Colon (tissue), 2 donors: ENCODE results near the gene STAT5A.

Experiments used
- FAIRE-seq: peaks from 2 replicates; lab custom pipeline; 2012; peaks lifted over from hg19 to GRCh38; lab: Jason Lieb, UNC
- donor health status: control.
- donor health status: control.

STAT5A gene

GRCh38 chr17:42268236-42268635 lies 20.1 kb upstream of the STAT5A start:
- no peak for FAIRE-seq

- FAIRE-seq = no peak
Observed at GRCh38 chr17:42270170-42270535, 18.1 kb upstream of the STAT5A start.

GRCh38 chr17:42270596-42270995 lies 17.7 kb upstream of the STAT5A start:
- no peak for FAIRE-seq

GRCh38 chr17:42271006-42271778 lies 17.1 kb upstream of the STAT5A start:
- no peak for FAIRE-seq

- no peak for FAIRE-seq
Observed at GRCh38 chr17:42271779-42272035, 16.6 kb upstream of the STAT5A start.

GRCh38 chr17:42272162-42272907 lies 16.0 kb upstream of the STAT5A start:
- no peak for FAIRE-seq

GRCh38 chr17:42273474-42274252 lies 14.6 kb upstream of the STAT5A start:
- no peak for FAIRE-seq

GRCh38 chr17:42274253-42274542 lies 14.1 kb upstream of the STAT5A start:
- no peak for FAIRE-seq

- no peak for FAIRE-seq
Observed at GRCh38 chr17:42274812-42275526, 13.3 kb upstream of the STAT5A start.

- no peak for FAIRE-seq
Observed at GRCh38 chr17:42275527-42276358, 12.6 kb upstream of the STAT5A start.

GRCh38 chr17:42276359-42276608 lies 12.0 kb upstream of the STAT5A start, which contains the start of gene STAT5B:
TSS of gene STAT5B (minus strand) at chr17:42276391. CDS start at chr17:42232127, 44,264 bp downstream.
- FAIRE-seq = no peak

- FAIRE-seq = no peak
Observed at GRCh38 chr17:42276609-42277341, 11.5 kb upstream of the STAT5A start.

- FAIRE-seq = no peak
Observed at GRCh38 chr17:42277342-42277712, 11.0 kb upstream of the STAT5A start.

GRCh38 chr17:42279776-42280630 lies 8.3 kb upstream of the STAT5A start:
- FAIRE-seq = no peak

- FAIRE-seq = no peak
Observed at GRCh38 chr17:42281571-42282096, 6.7 kb upstream of the STAT5A start.

- no peak for FAIRE-seq
Observed at GRCh38 chr17:42282478-42283080, 5.7 kb upstream of the STAT5A start.

- no peak for FAIRE-seq
Observed at GRCh38 chr17:42283241-42284023, 4.9 kb upstream of the STAT5A start.

- no peak for FAIRE-seq
Observed at GRCh38 chr17:42284024-42284369, 4.3 kb upstream of the STAT5A start.

- FAIRE-seq = no peak
Observed at GRCh38 chr17:42284566-42284965, 3.7 kb upstream of the STAT5A start.
